Left lung (tissue), 10 donors: Measurements from ENCODE around the gene SPSB1. TPM values are rescaled to one million over a fixed set of nuclear protein-coding genes. Genes with fewer than 3 reads are reported as not detected.

Experiments used
- ATAC-seq: fragments of 200-7000 bp; cut with Tn5 transposase; one replicate; pipeline ENCODE4 v1.9.1; 2020; ENCODE audit warnings: moderate library complexity
- DNase-seq, 4 donors: peaks; one replicate each; pipeline ENCODE4 v3.0.0-alpha.2; 2013 to 2020
- H3K27ac ChIP-seq, 2 donors: fragments of 200-600 bp; sonication (generic) in 1 of 2; one replicate each; pipeline versions ENCODE4 v1.5.0 to v1.8.0; 2020 to 2021
- H3K27me3 ChIP-seq, 2 donors: fragments of 200-600 bp; sonication (generic) in 1 of 2; one replicate each; pipeline versions ENCODE4 v1.5.0 to v1.8.0; 2020 to 2021
- H3K36me3 ChIP-seq, 2 donors: fragments of 200-600 bp; sonication (generic) in 1 of 2; one replicate each; pipeline versions ENCODE4 v1.5.0 to v1.8.0; 2020 to 2021
- H3K4me1 ChIP-seq, 2 donors: fragments of 200-600 bp; one replicate each; pipeline ENCODE4 v1.8.0; 2021
- H3K4me3 ChIP-seq, 2 donors: fragments of 200-600 bp; sonication (generic) in 1 of 2; one replicate each; pipeline versions ENCODE4 v1.5.0 to v1.8.0; 2020 to 2021; ENCODE audit warnings: mild to moderate bottlenecking in 1 of 2
- H3K9me3 ChIP-seq, 2 donors: fragments of 200-600 bp; sonication (generic) in 1 of 2; one replicate each; pipeline versions ENCODE4 v1.5.0 to v1.8.0; 2020 to 2021
- intact Hi-C, 2 donors: fragments of 100-400 bp; cut with DNase I; formaldehyde crosslinking; loops; one replicate each; pipeline versions ENCODE4 v1.11.2 to v1.14.2; 2022
- polyA plus RNA-seq, 6 donors: library from polyadenylated mRNA; unstranded; fragments of 120-200 nt; gene quantifications; one replicate each; pipeline ENCODE4 v1.2.1, GENCODE V29; 2013; ENCODE audit not compliant: insufficient read length in 6 of 6
- total RNA-seq, 2 donors: library from RNA; stranded (reverse); fragmentation: NEBNext Ultra II Directional; extraction: Animal tissue kit (Norgen Biotek cat#: 25700); gene quantifications; one replicate each; pipeline ENCODE4 v1.2.1, GENCODE V29; 2021
- TF ChIP-seq, protein P1 (sequence below), 2 donors: fragments of 200-600 bp; sonication (generic) in 1 of 2; IDR thresholded peaks; one replicate each; pipeline versions ENCODE4 v1.5.0 to v1.8.0; 2021; ENCODE audit warnings: antibody characterized with exemption in 2 of 2
- donor health status: DM: no; HTN: yes; CAD: no.
- donor health status: DM: no; HTN: no; CAD: no.

SPSB1 gene
- total and polyA plus RNA-seq, 8 donors, result 6.1 to 39.4 (median 7.9) TPM

DNA sequence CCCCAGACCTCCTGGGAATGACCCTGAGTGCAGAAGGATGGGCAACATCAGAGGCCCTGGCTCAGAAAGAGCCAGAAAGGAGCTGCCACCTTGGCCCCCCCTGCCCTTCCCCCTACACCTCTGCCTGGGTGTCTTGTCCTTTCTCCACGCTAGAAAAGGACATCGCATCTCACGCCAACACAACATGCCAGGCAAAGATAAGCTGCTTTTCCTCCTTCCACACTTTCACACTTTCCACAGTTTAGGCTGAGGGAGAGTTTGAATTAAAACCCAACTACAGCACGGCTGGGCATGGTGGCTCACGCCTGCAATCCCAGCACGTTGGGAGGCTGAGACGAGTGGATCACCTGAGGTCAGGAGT lies 109.5 kb downstream of the SPSB1 start:
- no peaks in the 10 kb centered on the region for H3K27me3 ChIP-seq
- no peaks in the 10 kb centered on the region for H3K9me3 ChIP-seq
- H3K4me1 ChIP-seq, result peaks cover 6 to 10% of the 10 kb centered on the region in 2 donors
- ATAC-seq (no peak), DNase-seq (no peak)
- no peak overlapping the region for H3K4me3 ChIP-seq
- no peak overlapping the region for H3K27ac ChIP-seq
- TF ChIP-seq, protein P1, sequence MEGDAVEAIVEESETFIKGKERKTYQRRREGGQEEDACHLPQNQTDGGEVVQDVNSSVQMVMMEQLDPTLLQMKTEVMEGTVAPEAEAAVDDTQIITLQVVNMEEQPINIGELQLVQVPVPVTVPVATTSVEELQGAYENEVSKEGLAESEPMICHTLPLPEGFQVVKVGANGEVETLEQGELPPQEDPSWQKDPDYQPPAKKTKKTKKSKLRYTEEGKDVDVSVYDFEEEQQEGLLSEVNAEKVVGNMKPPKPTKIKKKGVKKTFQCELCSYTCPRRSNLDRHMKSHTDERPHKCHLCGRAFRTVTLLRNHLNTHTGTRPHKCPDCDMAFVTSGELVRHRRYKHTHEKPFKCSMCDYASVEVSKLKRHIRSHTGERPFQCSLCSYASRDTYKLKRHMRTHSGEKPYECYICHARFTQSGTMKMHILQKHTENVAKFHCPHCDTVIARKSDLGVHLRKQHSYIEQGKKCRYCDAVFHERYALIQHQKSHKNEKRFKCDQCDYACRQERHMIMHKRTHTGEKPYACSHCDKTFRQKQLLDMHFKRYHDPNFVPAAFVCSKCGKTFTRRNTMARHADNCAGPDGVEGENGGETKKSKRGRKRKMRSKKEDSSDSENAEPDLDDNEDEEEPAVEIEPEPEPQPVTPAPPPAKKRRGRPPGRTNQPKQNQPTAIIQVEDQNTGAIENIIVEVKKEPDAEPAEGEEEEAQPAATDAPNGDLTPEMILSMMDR (IDR thresholded peaks at IDR 0.05), result no peak
- H3K36me3 ChIP-seq, result no peaks in the 10 kb centered on the region
- intact Hi-C loops, result no loop called here

GRCh38 chr1:9402717-9403225 lies 110.1 kb downstream of the SPSB1 start:
- no peak overlapping the region for H3K27ac ChIP-seq
- intact Hi-C loops, result no loop called here

GRCh38 chr1:9404117-9404914 lies 111.6 kb downstream of the SPSB1 start:
- Histone ChIP-seq H3K9me3 (no peaks in the 10 kb centered on the region), H3K36me3 (no peaks in the 10 kb centered on the region), H3K4me3 (no peak overlapping the region), H3K27ac (no peak overlapping the region), H3K4me1 (peaks cover 6 to 10% of the 10 kb centered on the region in 2 donors), H3K27me3 (no peaks in the 10 kb centered on the region)
- TF ChIP-seq, protein P1 (IDR thresholded peaks at IDR 0.05), result no peak
- intact Hi-C loops, result no loop called here
- ATAC-seq, result no peak
- DNase-seq, result no peak

More at GRCh38 chr1:9402717-9403225, 110.1 kb downstream of the SPSB1 start:
- DNase-seq, result no peak
- Histone ChIP-seq H3K27me3 (no peaks in the 10 kb centered on the region), H3K4me3 (no peak overlapping the region), H3K9me3 (no peaks in the 10 kb centered on the region), H3K36me3 (no peaks in the 10 kb centered on the region), H3K4me1 (peaks cover 6 to 10% of the 10 kb centered on the region in 2 donors)
- ATAC-seq, result no peak
- TF ChIP-seq, protein P1 (IDR thresholded peaks at IDR 0.05), result no peak

DNA sequence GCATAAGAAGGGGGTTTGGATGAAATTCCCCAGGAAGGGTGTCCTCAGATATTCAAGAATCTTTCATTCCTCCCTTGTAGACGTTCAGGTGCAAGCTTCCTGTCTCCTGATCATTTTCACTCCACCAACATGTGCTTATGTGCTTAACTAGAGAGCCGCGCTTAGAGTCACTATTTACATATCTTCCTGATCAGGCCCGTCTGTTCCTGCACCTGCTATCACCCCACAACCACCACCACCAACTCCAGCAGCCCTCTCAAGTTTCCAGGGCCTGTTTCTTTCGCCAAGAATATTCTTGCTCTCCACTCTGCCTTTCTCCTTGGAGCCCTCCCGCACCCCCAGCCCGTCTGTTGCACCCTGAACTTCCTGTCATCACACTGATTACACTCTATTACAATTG lies 113.4 kb downstream of the SPSB1 start:
- TF ChIP-seq, protein P1 (IDR thresholded peaks at IDR 0.05), result no peak
- peak; percentile 22 for ATAC-seq
- Histone ChIP-seq H3K27me3 (no peaks in the 10 kb centered on the region), H3K4me3 (no peak overlapping the region), H3K9me3 (no peaks in the 10 kb centered on the region), H3K4me1 (peaks cover 0 to under 1% of the 10 kb centered on the region in 2 donors), H3K27ac (no peak overlapping the region), H3K36me3 (no peaks in the 10 kb centered on the region)
- intact Hi-C loops, result no loop called here
- no peak for DNase-seq

DNA sequence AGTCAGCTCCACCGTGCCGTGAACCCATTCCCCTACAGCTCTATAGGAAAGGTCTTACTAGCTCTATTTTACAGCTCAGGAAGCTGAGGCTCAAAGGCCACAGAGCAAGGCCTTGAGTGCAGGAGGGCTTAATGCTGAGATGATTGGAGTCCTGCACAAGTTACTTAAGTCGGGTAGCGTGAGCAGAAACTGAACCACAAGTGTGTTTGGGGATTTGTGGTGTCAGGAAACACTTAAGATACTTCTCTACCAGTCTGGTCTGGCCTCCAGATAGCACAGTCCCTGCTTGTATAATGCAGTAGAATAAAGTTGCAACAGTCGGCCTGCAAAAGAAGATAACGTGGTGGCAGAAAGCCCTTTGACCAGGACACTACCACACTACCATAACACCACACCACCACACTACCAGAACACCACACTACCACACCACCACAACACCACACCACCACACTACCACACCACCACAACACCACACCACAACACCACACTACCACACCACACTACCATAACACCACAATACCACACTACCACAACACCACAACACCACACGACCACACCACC lies 118.1 kb downstream of the SPSB1 start:
- intact Hi-C loops, result no loop called here
- H3K27me3 ChIP-seq, result no peaks in the 10 kb centered on the region
- no peak overlapping the region for H3K27ac ChIP-seq
- H3K4me1 ChIP-seq, result peaks cover 15 to 16% of the 10 kb centered on the region in 2 donors
- ATAC-seq, result peak; percentile 10
- TF ChIP-seq, protein P1 (IDR thresholded peaks at IDR 0.05), result no peak
- no peak overlapping the region for H3K4me3 ChIP-seq
- H3K9me3 ChIP-seq, result no peaks in the 10 kb centered on the region
- no peak for DNase-seq
- H3K36me3 ChIP-seq, result no peaks in the 10 kb centered on the region
